ENCODE results near the gene DDX23.

DNA sequence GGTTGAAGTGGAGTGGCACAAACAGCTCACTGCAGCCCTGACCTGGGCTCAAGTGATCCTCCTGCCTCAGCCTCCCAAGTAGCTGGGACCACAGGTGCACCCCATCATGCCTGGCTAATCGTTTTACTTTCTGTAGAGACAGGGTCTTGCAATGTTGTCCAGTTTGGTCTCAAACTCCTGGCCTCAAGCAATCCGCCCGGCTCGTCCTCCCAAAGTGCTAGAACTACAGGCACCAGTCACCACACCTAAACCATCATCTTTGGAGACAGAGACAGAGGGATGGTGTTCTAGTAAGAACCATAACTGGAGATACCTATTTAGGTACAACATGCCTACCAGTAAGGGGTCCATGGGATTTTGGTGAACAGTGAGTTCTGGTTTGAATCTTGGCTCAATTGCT lies 2.5 kb upstream of the DDX23 start:
- TF ChIP-seq POLR2A (IDR thresholded peaks at IDR 0.05): no peak
- TF ChIP-seq CTCF (IDR thresholded peaks at IDR 0.05): no peak
